Small intestine (tissue), 7 donors: ENCODE measurements around the gene ATP6AP2. TPM values are rescaled to one million over a fixed set of nuclear protein-coding genes. Genes with fewer than 3 reads are reported as not detected.
A peak's percentile ranks its signal among the peaks of the same experiment; 100 is the strongest.
"Not testable (repeated sequence)": the region's sequence is repeated elsewhere in the genome, so short reads cannot be mapped to it uniquely, and the experiment has no call there.

Experiments
- DNase-seq, 2 donors: peaks; one replicate each; pipeline versions ENCODE4 v3.0.0 to v3.0.0-alpha.2; 2013
- FAIRE-seq: peaks from 2 replicates; lab custom pipeline; 2012; peaks lifted over from hg19 to GRCh38; lab: Jason Lieb, UNC
- H3K27ac ChIP-seq, 3 donors: one replicate each; pipeline ENCODE4 v1.5.1; 2013; ENCODE audit warnings: low read length in 2 of 3, mild to moderate bottlenecking in 2 of 3, control low read depth in 1 of 3, inconsistent platforms in 1 of 3, low read depth in 1 of 3, moderate library complexity in 1 of 3
- H3K27me3 ChIP-seq, 3 donors: one replicate each; pipeline ENCODE4 v1.6.1; 2013; ENCODE audit warnings: low read length in 3 of 3, inconsistent platforms in 1 of 3; ENCODE audit not compliant: control insufficient read depth in 3 of 3, insufficient read depth in 3 of 3
- H3K36me3 ChIP-seq, 3 donors: one replicate each; pipeline ENCODE4 v1.6.1; 2013; ENCODE audit warnings: low read length in 3 of 3, inconsistent platforms in 1 of 3, low read depth in 1 of 3, mild to moderate bottlenecking in 1 of 3, moderate library complexity in 1 of 3; ENCODE audit not compliant: control insufficient read depth in 3 of 3, insufficient read depth in 2 of 3
- H3K4me1 ChIP-seq, 3 donors: one replicate each; pipeline ENCODE4 v1.6.1; 2013; ENCODE audit warnings: low read length in 2 of 3, inconsistent platforms in 1 of 3, low read depth in 1 of 3, mild to moderate bottlenecking in 1 of 3, moderate library complexity in 1 of 3; ENCODE audit not compliant: control insufficient read depth in 3 of 3, insufficient read depth in 2 of 3
- H3K4me3 ChIP-seq, 3 donors: one replicate each; pipeline ENCODE4 v1.5.1; 2013; ENCODE audit warnings: low read length in 3 of 3, control low read depth in 1 of 3, inconsistent platforms in 1 of 3, low read depth in 1 of 3, mild to moderate bottlenecking in 1 of 3, moderate library complexity in 1 of 3
- H3K9me3 ChIP-seq, 2 donors: one replicate each; pipeline ENCODE4 v1.6.1; 2013; ENCODE audit warnings: low read depth in 1 of 2, low read length in 1 of 2; ENCODE audit not compliant: control insufficient read depth in 2 of 2, insufficient read depth in 1 of 2
- WGBS, 3 donors: extraction: QIAGEN DNeasy Blood & Tissue Kit; methylation state at CpG; one replicate each; pipeline ENCODE4 v1.1.7; 2013; 5-methylcytosine and 5-hydroxymethylcytosine counted together
- polyA plus RNA-seq, 4 donors: library from polyadenylated mRNA; stranded (reverse) in 3 of 4; unstranded in 1 of 4; fragments of 200-250 nt in 3 of 4; fragments of 120-200 nt in 1 of 4; gene quantifications; one replicate each; pipeline versions ENCODE4 v1.2.1 to v1.2.3, GENCODE V29; 2013
- donor health status: healthy with polysubstance abuse.
- donor health status: control.
- donor health status: control.
- donor health status: Bipolar disorder and iron deficiency.
- donor health status: healthy.

Gene ATP6AP2
- polyA plus RNA-seq, 4 donors = 13.0 to 93.7 (median 39.1) TPM

DNA sequence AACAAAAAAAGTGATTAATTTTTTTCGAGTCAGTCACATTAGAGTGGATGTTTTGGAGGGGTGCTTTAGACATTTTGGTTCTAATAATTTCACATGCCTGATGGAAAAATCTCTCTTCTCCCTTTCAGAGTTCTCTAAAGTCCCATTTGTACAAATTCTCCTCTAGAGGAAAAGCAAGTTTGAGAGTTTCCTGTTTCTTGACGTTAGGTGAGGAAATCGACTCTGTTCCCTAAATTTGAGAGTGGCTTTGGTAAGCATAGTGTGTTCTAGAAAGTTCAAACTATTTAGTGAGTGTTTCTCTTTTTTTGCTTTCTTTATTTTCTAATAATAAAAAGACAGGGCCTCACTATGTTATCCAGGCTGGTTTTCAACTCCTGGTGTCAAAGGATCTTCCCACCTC, 1.6 kb upstream of the ATP6AP2 start:
- Histone ChIP-seq H3K27me3 (no peaks in the 10 kb centered on the region), H3K27ac (no peak overlapping the region), H3K36me3 (no peaks in the 10 kb centered on the region), H3K9me3 (no peaks in the 10 kb centered on the region), H3K4me1 (no peaks in the 10 kb centered on the region), H3K4me3 (no peak overlapping the region)
- DNase-seq = no peak
- FAIRE-seq = no peak
- WGBS, 3 donors = 60 to 72% (median 64%) methylated on average over 3 of the region's 3 CpGs

DNA sequence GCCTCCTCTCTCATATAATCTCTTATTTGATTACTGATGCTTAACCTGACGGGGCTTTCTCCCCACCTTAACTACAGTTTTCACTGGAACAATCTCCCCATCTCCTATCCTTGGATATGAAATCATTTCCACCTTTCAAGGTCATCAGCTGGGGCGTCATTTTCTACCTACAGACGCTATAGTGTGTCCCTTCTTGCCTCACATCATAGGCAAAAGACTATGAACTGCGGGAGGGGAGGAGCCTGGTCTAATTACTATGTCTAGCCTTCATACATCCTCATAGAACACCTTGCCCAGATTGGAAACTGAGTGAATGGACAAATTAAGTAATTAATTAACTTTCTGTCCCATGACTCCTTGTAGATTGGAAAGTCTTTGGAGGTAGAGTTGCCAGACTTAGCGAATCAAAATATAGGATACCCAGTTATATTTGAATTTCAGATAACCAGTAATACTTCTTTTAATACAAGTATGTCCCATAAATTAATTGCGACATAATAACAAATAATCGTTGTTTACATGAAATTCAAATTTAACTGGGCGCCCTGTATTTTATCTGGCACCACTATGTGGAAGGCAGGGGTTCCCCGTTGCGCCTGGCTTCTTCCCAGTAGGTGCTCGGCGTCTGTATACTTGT, 752 bp upstream of the ATP6AP2 start:
- 10 to 32% (median 14%) methylated on average over 12 of the region's 12 CpGs for WGBS, 3 donors
- no peak for FAIRE-seq
- H3K27me3 ChIP-seq = no peaks in the 10 kb centered on the region
- no peaks in the 10 kb centered on the region for H3K36me3 ChIP-seq
- DNase-seq = peak; percentile 47 to 53
- peak overlapping the region; percentile 52 to 89 (median 64) for H3K4me3 ChIP-seq
- peak overlapping the region; percentile 60 to 97 (median 95) for H3K27ac ChIP-seq
- H3K4me1 ChIP-seq = no peaks in the 10 kb centered on the region
- H3K9me3 ChIP-seq = no peaks in the 10 kb centered on the region

DNA sequence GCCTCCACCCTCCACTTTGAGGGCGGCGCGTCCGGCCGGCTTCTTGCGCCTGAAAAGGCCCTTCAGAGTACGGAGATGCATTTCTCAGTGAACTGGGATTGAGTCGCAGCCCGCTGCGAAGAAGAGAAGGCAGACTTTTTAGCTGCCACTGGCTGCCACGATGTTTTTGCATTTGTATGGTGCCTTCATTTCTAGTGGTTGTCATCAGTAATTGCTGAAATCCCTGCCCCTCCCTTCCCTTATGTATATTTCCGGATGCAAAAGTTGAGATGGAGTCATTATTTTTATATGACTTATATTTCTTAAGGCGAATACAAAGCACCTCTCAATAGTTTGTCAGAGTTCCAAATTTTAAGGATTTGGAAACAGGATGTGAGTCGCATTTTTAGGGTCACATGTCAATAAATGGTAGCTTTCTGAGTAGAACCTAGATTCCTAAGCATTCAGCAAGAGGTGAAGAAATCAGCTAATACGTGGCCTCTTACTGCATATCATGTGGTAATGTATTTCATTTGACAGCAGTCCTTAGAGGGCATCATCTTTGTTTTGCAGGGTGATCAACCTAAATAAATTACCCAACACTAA, 658 bp downstream of the ATP6AP2 start:
- Histone ChIP-seq H3K36me3 (no peaks in the 10 kb centered on the region), H3K4me3 (peak overlapping the region; percentile 53 to 89 (median 71)), H3K9me3 (no peaks in the 10 kb centered on the region), H3K27ac (peak overlapping the region; percentile 65 to 96 (median 75)), H3K4me1 (no peaks in the 10 kb centered on the region), H3K27me3 (no peaks in the 10 kb centered on the region)
- WGBS, 3 donors = 1 to 36% (median 7%) methylated on average over 11 to 15 of the region's 15 CpGs
- DNase-seq (peak in 1 of 2 donors; percentile 2), FAIRE-seq (no peak)

DNA sequence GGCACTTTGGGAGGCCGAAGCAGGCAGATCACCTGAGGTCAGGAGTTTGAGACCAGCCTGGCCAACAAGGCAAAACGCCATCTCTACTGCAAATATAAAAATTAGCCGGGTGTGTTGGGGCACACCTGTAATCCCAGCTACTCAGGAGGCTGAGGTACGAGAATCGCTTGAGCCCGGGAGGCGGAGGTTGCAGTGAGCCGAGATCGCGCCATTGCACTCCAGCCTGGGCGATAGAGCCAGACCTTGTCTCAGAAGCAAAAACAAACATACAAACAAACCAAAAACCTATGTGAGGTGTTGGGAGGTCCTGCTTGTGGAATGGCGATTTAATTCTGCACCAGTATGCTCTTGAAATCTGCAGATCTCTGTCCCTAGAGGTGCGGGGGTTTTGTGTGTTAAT, 1.4 kb downstream of the ATP6AP2 start:
- H3K36me3 ChIP-seq, FAIRE-seq: not testable (repeated sequence)

DNA sequence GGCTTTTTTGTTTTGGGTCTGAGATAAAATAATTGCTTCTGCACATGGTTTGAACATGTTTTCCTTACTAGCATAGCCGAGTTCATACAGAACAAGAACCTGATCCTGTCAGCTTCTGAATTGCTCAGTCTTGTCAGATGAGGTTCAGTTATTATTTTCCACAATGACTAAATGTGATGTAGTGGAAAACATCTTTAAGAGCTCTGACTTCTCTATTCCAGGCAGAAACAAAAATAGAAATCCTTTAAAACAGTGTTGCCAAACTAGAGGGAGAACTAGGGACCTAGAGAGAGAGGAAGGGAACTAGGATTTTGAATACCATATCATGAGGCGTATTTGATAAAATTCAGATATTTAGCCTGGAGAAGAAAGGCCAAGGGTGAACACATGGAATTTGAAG, 2.0 kb downstream of the ATP6AP2 start:
- 85 to 91% (median 85%) methylated on average over 2 of the region's 2 CpGs for WGBS, 3 donors
- no peak for FAIRE-seq
- Histone ChIP-seq H3K4me1 (no peaks in the 10 kb centered on the region), H3K27ac (no peak overlapping the region), H3K4me3 (no peak overlapping the region), H3K9me3 (no peaks in the 10 kb centered on the region), H3K36me3 (no peaks in the 10 kb centered on the region), H3K27me3 (no peaks in the 10 kb centered on the region)
- DNase-seq = no peak

More for the DNA sequence above, 1.4 kb downstream of the ATP6AP2 start:
- not testable (repeated sequence) for H3K9me3 ChIP-seq, H3K4me3 ChIP-seq, DNase-seq, H3K4me1 ChIP-seq, H3K27me3 ChIP-seq, H3K27ac ChIP-seq
- WGBS, 3 donors = 92 to 93% (median 93%) methylated on average over 8 to 13 of the region's 13 CpGs

DNA sequence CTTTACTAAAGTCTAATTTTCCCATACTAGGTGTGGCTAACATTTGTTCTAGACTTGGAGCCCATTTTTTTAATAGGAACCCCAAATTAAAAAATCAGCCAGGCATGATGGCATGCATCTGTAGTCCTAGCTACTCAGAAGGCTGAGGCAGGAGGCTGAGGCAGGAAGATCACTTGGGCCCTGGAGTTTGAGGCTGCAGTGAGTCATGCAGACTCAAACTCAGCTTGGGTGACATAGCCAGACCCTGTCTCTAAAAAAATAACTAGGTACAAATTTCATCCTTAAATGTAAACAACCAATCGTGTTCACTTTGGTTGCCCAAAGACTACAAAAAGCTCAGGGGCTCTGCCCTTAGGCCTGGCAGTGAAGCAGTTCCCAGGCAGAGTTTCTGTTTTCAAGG, 6.9 kb downstream of the ATP6AP2 start:
- FAIRE-seq, H3K4me3 ChIP-seq, DNase-seq, H3K4me1 ChIP-seq, H3K27me3 ChIP-seq, H3K27ac ChIP-seq, H3K9me3 ChIP-seq: not testable (repeated sequence)
- WGBS, 3 donors = 50 to 70% (median 61%) methylated on average over 1 of the region's 1 CpG
- peaks cover 0 to 16% (median 3%) of the 10 kb centered on the region in 3 donors for H3K36me3 ChIP-seq

DNA sequence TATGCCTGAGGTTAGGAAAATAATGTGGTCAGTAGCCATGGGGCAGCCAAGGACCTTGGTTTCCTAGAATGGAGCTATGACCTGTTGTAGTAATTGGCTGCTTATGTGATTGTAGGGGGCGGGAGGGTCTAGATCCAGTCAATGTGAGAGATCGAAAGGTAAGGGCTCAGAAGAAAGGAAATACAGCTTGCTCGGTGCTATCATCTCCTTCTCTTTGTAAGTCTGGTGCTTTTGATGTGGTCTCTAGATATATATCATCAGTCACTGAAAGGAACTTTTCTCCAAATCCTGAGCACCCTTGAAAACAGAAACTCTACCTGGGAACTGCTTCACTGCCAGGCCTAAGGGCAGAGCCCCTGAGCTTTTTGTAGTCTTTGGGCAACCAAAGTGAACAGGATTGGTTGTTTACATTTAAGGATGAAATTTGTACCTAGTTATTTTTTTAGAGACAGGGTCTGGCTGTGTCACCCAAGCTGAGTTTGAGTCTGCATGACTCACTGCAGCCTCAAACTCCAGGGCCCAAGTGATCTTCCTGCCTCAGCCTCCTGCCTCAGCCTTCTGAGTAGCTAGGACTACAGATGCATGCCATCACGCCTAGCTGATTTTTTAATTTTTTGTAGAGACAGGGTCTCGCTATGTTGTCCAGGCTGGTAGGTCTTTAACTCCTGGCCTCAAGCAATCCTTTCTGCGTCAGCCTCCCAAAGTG, 9.0 kb downstream of the ATP6AP2 start:
- 76 to 86% (median 82%) methylated on average over 6 of the region's 6 CpGs for WGBS, 3 donors
- H3K36me3 ChIP-seq = peaks cover 0 to 20% (median 3%) of the 10 kb centered on the region in 3 donors
- DNase-seq, H3K4me3 ChIP-seq, H3K27me3 ChIP-seq, H3K9me3 ChIP-seq, FAIRE-seq, H3K27ac ChIP-seq, H3K4me1 ChIP-seq: not testable (repeated sequence)

DNA sequence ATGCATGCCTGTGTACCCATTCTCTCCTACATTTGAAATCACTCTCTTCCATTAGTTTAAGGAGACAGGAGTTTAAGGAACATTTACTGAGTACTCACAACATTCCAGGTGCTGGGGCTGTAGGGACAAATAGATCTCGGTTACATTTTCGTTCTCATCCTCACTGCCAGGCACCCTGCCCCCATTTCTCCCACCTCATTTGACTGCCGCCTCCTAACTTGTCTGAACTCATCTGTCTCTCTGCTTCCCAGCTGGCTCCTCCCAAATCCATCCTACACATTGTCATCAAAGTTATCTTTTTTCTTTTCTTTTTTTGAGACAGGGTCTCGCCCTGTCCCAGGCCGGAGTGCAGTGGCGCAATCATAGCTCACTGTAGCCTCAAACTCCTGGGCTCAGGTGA, 22.7 kb downstream of the ATP6AP2 start:
- H3K4me1 ChIP-seq = no peaks in the 10 kb centered on the region
- H3K27ac ChIP-seq = no peak overlapping the region
- 94 to 97% (median 97%) methylated on average over 6 of the region's 6 CpGs for WGBS, 3 donors
- no peaks in the 10 kb centered on the region for H3K27me3 ChIP-seq
- no peaks in the 10 kb centered on the region for H3K9me3 ChIP-seq
- no peak overlapping the region for H3K4me3 ChIP-seq
- H3K36me3 ChIP-seq = peaks cover 0 to 13% (median 0%) of the 10 kb centered on the region in 3 donors
- FAIRE-seq (no peak), DNase-seq (no peak)
